ENCODE measurements around the gene PSMC3.

Gene PSMC3

DNA sequence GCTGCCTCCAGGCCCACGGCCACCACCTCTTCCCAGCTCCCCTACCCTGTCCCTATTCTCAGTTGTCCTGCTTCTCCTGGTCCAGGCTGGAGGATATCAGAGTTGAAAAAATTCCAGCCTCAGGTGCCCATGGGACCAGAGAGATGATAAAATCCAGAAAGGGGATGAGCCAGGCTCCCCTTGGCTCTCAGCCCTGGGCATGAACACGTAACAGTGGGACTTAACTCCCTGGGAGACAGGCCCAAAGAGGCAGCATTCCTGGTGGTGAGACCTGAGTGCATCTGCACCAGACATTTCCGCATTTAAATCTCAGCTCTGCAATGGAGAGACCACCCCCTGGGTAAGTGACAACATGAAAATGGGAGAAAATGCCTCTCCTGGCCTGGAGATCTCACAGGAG lies 28.2 kb downstream of the PSMC3 start:
- H3K27me3 ChIP-seq (ENCODE audit: control insufficient read depth in 3 of 3, insufficient read depth in 3 of 3, low read depth in 1 of 3, low read length in 3 of 3), result no peaks in the 10 kb centered on the region
- H3K9me3 ChIP-seq (replicated peaks in 1 of 2; ENCODE audit: control insufficient read depth in 2 of 2, insufficient read depth in 1 of 2, low read depth in 1 of 2, low read length in 2 of 2), result no peaks in the 10 kb centered on the region
- H2BK15ac ChIP-seq (ENCODE audit: low read length), result no peak overlapping the region
- no peak overlapping the region for H4K91ac ChIP-seq (ENCODE audit: low read depth, low read length, poor library complexity)
- no peak overlapping the region for H3K4me2 ChIP-seq (ENCODE audit: insufficient read depth, low read length, poor library complexity, severe bottlenecking)
- H2BK12ac ChIP-seq (ENCODE audit: low read length), result no peak overlapping the region
- no peak overlapping the region for H3K18ac ChIP-seq (ENCODE audit: low read length)
- peak overlapping the region; percentile 40 for H2AFZ ChIP-seq (ENCODE audit: low read length)
- no peak overlapping the region for H3K27ac ChIP-seq (replicated peaks; ENCODE audit: low read length)
- DNase-seq (ENCODE audit: low spot score), result no peak
- no peak overlapping the region for H3K14ac ChIP-seq (ENCODE audit: low read length)
- H2BK5ac ChIP-seq (ENCODE audit: low read length), result no peak overlapping the region
- no peaks in the 10 kb centered on the region for H3K36me3 ChIP-seq (replicated peaks in 1 of 2; ENCODE audit: control insufficient read depth in 2 of 2, insufficient read depth in 2 of 2, low read length in 2 of 2)
- no peak overlapping the region for H4K8ac ChIP-seq (ENCODE audit: low read depth, low read length)
- peaks cover 1% of the 10 kb centered on the region for H3K79me1 ChIP-seq (ENCODE audit: low read depth, low read length)
- no peak overlapping the region for H3K23ac ChIP-seq (ENCODE audit: low read depth, low read length, poor library complexity)
- H3K9ac ChIP-seq (ENCODE audit: low read depth, low read length, poor library complexity), result no peak overlapping the region
- no peak overlapping the region for H3K4me3 ChIP-seq (ENCODE audit: low read length in 2 of 2)
- H2BK120ac ChIP-seq (ENCODE audit: low read depth, low read length), result no peak overlapping the region
- H3K4me1 ChIP-seq (ENCODE audit: control insufficient read depth in 2 of 2, insufficient read depth in 1 of 2, low read depth in 1 of 2, low read length in 2 of 2), result peaks cover 6% of the 10 kb centered on the region in 2 donors
- no peak overlapping the region for H3K4ac ChIP-seq (ENCODE audit: low read length)
- no peak overlapping the region for H2AK5ac ChIP-seq (ENCODE audit: low read depth, low read length)
- no CpG with 5 or more reads among the region's 3 CpGs for WGBS, 2 donors (ENCODE audit: extremely low coverage in 2 of 2, insufficient read length in 2 of 2, insufficient replicate concordance in 1 of 2)

GRCh38 chr11:47396049-47396320 lies 30.3 kb downstream of the PSMC3 start:
- H3K4me2 ChIP-seq (ENCODE audit: insufficient read depth, low read length, poor library complexity, severe bottlenecking), result no peak overlapping the region
- H3K4me1 ChIP-seq (ENCODE audit: control insufficient read depth in 2 of 2, insufficient read depth in 1 of 2, low read depth in 1 of 2, low read length in 2 of 2), result peaks cover 6% of the 10 kb centered on the region in 2 donors
- H3K14ac ChIP-seq (ENCODE audit: low read length), result no peak overlapping the region
- H4K91ac ChIP-seq (ENCODE audit: low read depth, low read length, poor library complexity), result no peak overlapping the region
- peak overlapping the region; percentile 21 for H2BK15ac ChIP-seq (ENCODE audit: low read length)
- H3K9ac ChIP-seq (ENCODE audit: low read depth, low read length, poor library complexity), result no peak overlapping the region
- no peak overlapping the region for H2BK120ac ChIP-seq (ENCODE audit: low read depth, low read length)
- no peak overlapping the region for H3K4ac ChIP-seq (ENCODE audit: low read length)
- WGBS, 2 donors (ENCODE audit: extremely low coverage in 2 of 2, insufficient read length in 2 of 2, insufficient replicate concordance in 1 of 2), result no CpG with 5 or more reads among the region's 3 CpGs
- H2BK12ac ChIP-seq (ENCODE audit: low read length), result no peak overlapping the region
- H3K23ac ChIP-seq (ENCODE audit: low read depth, low read length, poor library complexity), result no peak overlapping the region
- no peaks in the 10 kb centered on the region for H3K36me3 ChIP-seq (replicated peaks in 1 of 2; ENCODE audit: control insufficient read depth in 2 of 2, insufficient read depth in 2 of 2, low read length in 2 of 2)
- H3K27ac ChIP-seq (replicated peaks; ENCODE audit: low read length), result no peak overlapping the region
- H4K8ac ChIP-seq (ENCODE audit: low read depth, low read length), result no peak overlapping the region
- DNase-seq (ENCODE audit: low spot score), result no peak
- H2AFZ ChIP-seq (ENCODE audit: low read length), result peak overlapping the region; percentile 37
- no peak overlapping the region for H2BK5ac ChIP-seq (ENCODE audit: low read length)
- no peaks in the 10 kb centered on the region for H3K27me3 ChIP-seq (ENCODE audit: control insufficient read depth in 3 of 3, insufficient read depth in 3 of 3, low read depth in 1 of 3, low read length in 3 of 3)
- peak overlapping the region; percentile 75 for H2AK5ac ChIP-seq (ENCODE audit: low read depth, low read length)
- peaks cover 1% of the 10 kb centered on the region for H3K79me1 ChIP-seq (ENCODE audit: low read depth, low read length)
- H3K4me3 ChIP-seq (ENCODE audit: low read length in 2 of 2), result no peak overlapping the region
- no peaks in the 10 kb centered on the region for H3K9me3 ChIP-seq (replicated peaks in 1 of 2; ENCODE audit: control insufficient read depth in 2 of 2, insufficient read depth in 1 of 2, low read depth in 1 of 2, low read length in 2 of 2)
- peak overlapping the region; percentile 71 for H3K18ac ChIP-seq (ENCODE audit: low read length)

DNA sequence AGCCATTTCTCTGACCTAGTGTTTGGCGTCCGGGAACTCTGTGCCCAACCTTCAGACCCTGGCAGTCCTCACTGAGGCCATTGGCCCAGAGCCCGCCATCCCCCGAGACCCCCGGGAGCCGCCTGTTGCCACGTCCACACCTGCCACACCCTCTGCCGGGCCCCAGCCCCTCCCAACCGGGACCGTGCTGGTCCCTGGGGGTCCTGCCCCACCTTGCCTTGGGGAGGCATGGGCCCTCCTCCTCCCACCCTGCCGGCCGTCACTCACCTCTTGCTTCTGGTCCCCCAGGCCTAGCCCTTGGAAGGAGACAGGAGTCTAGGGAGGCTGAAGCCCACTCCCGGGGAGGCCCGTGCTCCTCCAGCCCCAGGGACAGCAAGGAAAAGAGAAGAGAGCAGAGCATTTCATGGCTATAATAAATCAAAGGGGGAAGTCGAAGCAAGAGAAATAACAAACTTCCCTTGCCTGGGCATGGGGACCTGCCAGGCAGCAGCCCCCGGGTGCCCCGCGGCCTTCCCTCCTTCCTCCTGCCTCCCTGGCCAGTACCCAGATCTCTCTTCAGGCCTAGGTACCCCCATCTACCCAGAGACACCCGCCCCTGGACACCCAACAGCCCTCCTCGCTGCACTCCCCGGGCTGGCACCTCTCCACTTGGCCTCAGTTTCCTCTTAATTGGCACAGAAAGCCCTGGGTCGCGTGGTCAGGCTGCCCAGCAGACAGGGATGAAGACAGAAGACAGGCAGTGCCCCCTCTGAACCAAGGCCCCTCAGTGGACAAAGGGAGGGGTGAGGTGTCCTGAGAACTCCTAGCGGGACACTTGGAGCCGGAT lies 30.8 kb downstream of the PSMC3 start:
- Histone ChIP-seq H3K27ac (replicated peaks; ENCODE audit: low read length) (no peak overlapping the region), H2BK5ac (ENCODE audit: low read length) (no peak overlapping the region)
- WGBS, 2 donors (ENCODE audit: extremely low coverage in 2 of 2, insufficient read length in 2 of 2, insufficient replicate concordance in 1 of 2), result no CpG with 5 or more reads among the region's 25 CpGs

DNA sequence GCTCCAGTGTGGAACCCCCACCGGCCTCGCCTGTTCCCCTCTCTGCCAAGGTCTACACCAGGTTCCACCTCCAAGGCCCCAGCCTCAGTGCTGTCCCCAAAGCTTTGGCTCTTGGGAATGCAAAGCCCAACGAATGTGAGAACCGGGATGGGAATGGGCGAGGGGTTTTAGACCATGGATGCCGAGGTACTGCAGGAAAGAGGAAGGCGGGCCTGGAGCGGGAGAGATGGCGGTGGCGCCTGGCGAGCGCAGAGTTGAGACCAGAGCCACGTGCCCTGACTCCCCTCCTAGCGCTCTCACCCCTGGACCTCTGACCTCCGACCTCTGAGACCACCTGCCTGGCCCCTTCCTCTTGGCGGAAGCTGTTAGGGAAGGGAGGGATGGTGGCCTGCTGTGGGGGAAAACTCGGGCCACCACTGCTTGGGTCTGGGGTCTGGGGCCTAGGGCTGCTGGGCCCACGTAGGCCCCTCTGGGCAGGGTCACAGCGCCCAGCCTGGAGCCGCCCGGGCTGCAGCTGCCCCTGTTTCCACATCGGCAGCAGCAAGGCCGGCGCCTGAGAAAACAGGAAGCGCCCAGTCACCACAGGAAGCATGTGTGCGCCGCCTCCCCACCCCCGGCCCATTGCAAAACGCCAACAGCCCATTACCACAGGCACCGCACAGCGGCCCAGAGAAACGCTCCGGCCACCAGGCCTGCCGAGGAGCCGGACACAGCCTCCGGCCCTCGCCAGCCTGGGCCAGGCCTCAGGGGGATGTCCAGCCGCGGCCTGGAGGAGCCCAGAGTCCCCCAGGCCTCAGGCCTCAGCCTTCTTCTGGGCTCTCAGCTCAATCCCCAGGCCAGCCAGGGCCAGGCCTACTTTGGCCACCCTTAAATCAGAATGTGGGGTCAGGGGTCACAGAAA lies 31.7 kb downstream of the PSMC3 start:
- Histone ChIP-seq H3K18ac (ENCODE audit: low read length) (peak overlapping the region; percentile 85), H3K4ac (ENCODE audit: low read length) (no peak overlapping the region), H3K23ac (ENCODE audit: low read depth, low read length, poor library complexity) (peak overlapping the region; percentile 73), H3K4me3 (ENCODE audit: low read length in 2 of 2) (no peak overlapping the region), H3K36me3 (replicated peaks in 1 of 2; ENCODE audit: control insufficient read depth in 2 of 2, insufficient read depth in 2 of 2, low read length in 2 of 2) (no peaks in the 10 kb centered on the region), H3K79me1 (ENCODE audit: low read depth, low read length) (peaks cover 1% of the 10 kb centered on the region), H2AK5ac (ENCODE audit: low read depth, low read length) (peak overlapping the region; percentile 46), H3K9ac (ENCODE audit: low read depth, low read length, poor library complexity) (peak overlapping the region; percentile 21), H2BK5ac (ENCODE audit: low read length) (no peak overlapping the region), H3K27ac (replicated peaks; ENCODE audit: low read length) (no peak overlapping the region), H3K4me1 (ENCODE audit: control insufficient read depth in 2 of 2, insufficient read depth in 1 of 2, low read depth in 1 of 2, low read length in 2 of 2) (peaks cover 0 to under 1% of the 10 kb centered on the region in 2 donors), H2AFZ (ENCODE audit: low read length) (peak overlapping the region; percentile 80), H3K9me3 (replicated peaks in 1 of 2; ENCODE audit: control insufficient read depth in 2 of 2, insufficient read depth in 1 of 2, low read depth in 1 of 2, low read length in 2 of 2) (no peaks in the 10 kb centered on the region), H3K27me3 (ENCODE audit: control insufficient read depth in 3 of 3, insufficient read depth in 3 of 3, low read depth in 1 of 3, low read length in 3 of 3) (no peaks in the 10 kb centered on the region), H2BK15ac (ENCODE audit: low read length) (peak overlapping the region; percentile 2), H4K91ac (ENCODE audit: low read depth, low read length, poor library complexity) (no peak overlapping the region), H3K4me2 (ENCODE audit: insufficient read depth, low read length, poor library complexity, severe bottlenecking) (no peak overlapping the region), H4K8ac (ENCODE audit: low read depth, low read length) (peak overlapping the region; percentile 17), H2BK12ac (ENCODE audit: low read length) (no peak overlapping the region), H2BK120ac (ENCODE audit: low read depth, low read length) (no peak overlapping the region), H3K14ac (ENCODE audit: low read length) (peak overlapping the region; percentile 71)
- no CpG with 5 or more reads among the region's 39 CpGs for WGBS, 2 donors (ENCODE audit: extremely low coverage in 2 of 2, insufficient read length in 2 of 2, insufficient replicate concordance in 1 of 2)
- DNase-seq (ENCODE audit: low spot score), result no peak

More for the DNA sequence above, 30.8 kb downstream of the PSMC3 start:
- no peak overlapping the region for H3K14ac ChIP-seq (ENCODE audit: low read length)
- peaks cover 5% of the 10 kb centered on the region in 2 donors for H3K4me1 ChIP-seq (ENCODE audit: control insufficient read depth in 2 of 2, insufficient read depth in 1 of 2, low read depth in 1 of 2, low read length in 2 of 2)
- H4K8ac ChIP-seq (ENCODE audit: low read depth, low read length), result peak overlapping the region; percentile 43
- no peak overlapping the region for H2BK120ac ChIP-seq (ENCODE audit: low read depth, low read length)
- H3K23ac ChIP-seq (ENCODE audit: low read depth, low read length, poor library complexity), result no peak overlapping the region
- H3K18ac ChIP-seq (ENCODE audit: low read length), result peak overlapping the region; percentile 83
- peaks cover 1% of the 10 kb centered on the region for H3K79me1 ChIP-seq (ENCODE audit: low read depth, low read length)
- H2BK15ac ChIP-seq (ENCODE audit: low read length), result peak overlapping the region; percentile 21
- no peak overlapping the region for H3K4me3 ChIP-seq (ENCODE audit: low read length in 2 of 2)
- H3K4me2 ChIP-seq (ENCODE audit: insufficient read depth, low read length, poor library complexity, severe bottlenecking), result no peak overlapping the region
- DNase-seq (ENCODE audit: low spot score), result no peak
- H4K91ac ChIP-seq (ENCODE audit: low read depth, low read length, poor library complexity), result no peak overlapping the region
- no peaks in the 10 kb centered on the region for H3K36me3 ChIP-seq (replicated peaks in 1 of 2; ENCODE audit: control insufficient read depth in 2 of 2, insufficient read depth in 2 of 2, low read length in 2 of 2)
- peak overlapping the region; percentile 75 for H2AK5ac ChIP-seq (ENCODE audit: low read depth, low read length)
- H3K9me3 ChIP-seq (replicated peaks in 1 of 2; ENCODE audit: control insufficient read depth in 2 of 2, insufficient read depth in 1 of 2, low read depth in 1 of 2, low read length in 2 of 2), result no peaks in the 10 kb centered on the region
- H3K9ac ChIP-seq (ENCODE audit: low read depth, low read length, poor library complexity), result no peak overlapping the region
- H2AFZ ChIP-seq (ENCODE audit: low read length), result peak overlapping the region; percentile 80
- H2BK12ac ChIP-seq (ENCODE audit: low read length), result peak overlapping the region; percentile 22
- H3K27me3 ChIP-seq (ENCODE audit: control insufficient read depth in 3 of 3, insufficient read depth in 3 of 3, low read depth in 1 of 3, low read length in 3 of 3), result no peaks in the 10 kb centered on the region
- no peak overlapping the region for H3K4ac ChIP-seq (ENCODE audit: low read length)
